Natural killer cell (primary cell): Measurements from ENCODE around the gene ENO3. TPM values are rescaled to one million over a fixed set of nuclear protein-coding genes. Genes with fewer than 3 reads are reported as not detected.

ENCODE experiments used
- ATAC-seq, 3 donors: fragments of 150-1000 bp in 2 of 3; fragments of 200-7000 bp in 1 of 3; cut with Tn5 transposase; 1 replicate in 1 of 3; 2 replicates in 2 of 3; pipeline ENCODE4 v1.10.0; 2021; ENCODE audit warnings: mild to moderate bottlenecking in 2 of 3, moderate library complexity in 2 of 3
- DNase-seq, 2 donors: peaks; one replicate each; pipeline versions ENCODE4 v3.0.0 to v3.0.0-alpha.2; 2013 to 2021; ENCODE audit warnings: mixed read lengths in 1 of 2
- H3K27ac ChIP-seq: one replicate; pipeline ENCODE4 v1.5.1; 2013; ENCODE audit warnings: mild to moderate bottlenecking, low read length
- H3K27me3 ChIP-seq: one replicate; pipeline ENCODE4 v1.6.1; 2013; ENCODE audit warnings: low read length; ENCODE audit not compliant: control insufficient read depth, insufficient read depth
- H3K36me3 ChIP-seq: one replicate; pipeline ENCODE4 v1.6.1; 2013; ENCODE audit warnings: low read length; ENCODE audit not compliant: control insufficient read depth, insufficient read depth
- H3K4me1 ChIP-seq: one replicate; pipeline ENCODE4 v1.6.1; 2013; ENCODE audit warnings: low read length; ENCODE audit not compliant: control insufficient read depth, insufficient read depth
- H3K4me3 ChIP-seq: one replicate; pipeline ENCODE4 v1.5.1; 2013; ENCODE audit warnings: low read length
- H3K9me3 ChIP-seq: one replicate; pipeline ENCODE4 v1.6.1; 2013; ENCODE audit warnings: low read length; ENCODE audit not compliant: control insufficient read depth, insufficient read depth
- H3K27ac Mint-ChIP-seq, 2 donors: one replicate each; pipeline ENCODE4 v1.8.0; 2022; ENCODE audit warnings: mild to moderate bottlenecking in 2 of 2, mixed read lengths in 2 of 2, moderate library complexity in 1 of 2
- H3K27me3 Mint-ChIP-seq, 2 donors: one replicate each; pipeline ENCODE4 v1.8.0; 2022; ENCODE audit warnings: low read depth in 2 of 2, mixed read lengths in 2 of 2
- H3K36me3 Mint-ChIP-seq: one replicate; pipeline ENCODE4 v1.8.0; 2022; ENCODE audit warnings: mixed read lengths
- H3K4me1 Mint-ChIP-seq, 2 donors: one replicate each; pipeline ENCODE4 v1.8.0; 2022; ENCODE audit warnings: mixed read lengths in 2 of 2
- H3K4me3 Mint-ChIP-seq: one replicate; pipeline ENCODE4 v1.8.0; 2022; ENCODE audit warnings: mild to moderate bottlenecking, moderate library complexity, mixed read lengths
- H3K9me3 Mint-ChIP-seq, 2 donors: one replicate each; pipeline ENCODE4 v1.8.0; 2022; ENCODE audit warnings: mixed read lengths in 2 of 2
- WGBS: methylation state at CpG from one replicate; pipeline ENCODE4 v1.1.7; 2013; ENCODE audit warnings: missing lambda C conversion rate; ENCODE audit not compliant: insufficient coverage; 5-methylcytosine and 5-hydroxymethylcytosine counted together
- intact Hi-C: fragments of 100-400 bp; cut with micrococcal nuclease; formaldehyde crosslinking; loops from one replicate; pipeline ENCODE4 v1.14.2; 2022
- total RNA-seq, 4 donors: library from RNA; stranded (reverse); fragments of 120-200 nt in 1 of 4; gene quantifications; one replicate each; pipeline versions ENCODE4 v1.2.3 to v1.2.4, GENCODE V29; 2013 to 2022
- TF ChIP-seq, protein P1 (sequence below): fragments of 200-600 bp; IDR thresholded peaks from one replicate; pipeline ENCODE4 v1.8.0; 2022; ENCODE audit warnings: antibody characterized with exemption

Gene ENO3
- total RNA-seq, 3 donors from 2014 or later (not counting 1 experiment from before 2014, with no cell fraction given): 26.1 to 28.4 (median 26.6) TPM

DNA sequence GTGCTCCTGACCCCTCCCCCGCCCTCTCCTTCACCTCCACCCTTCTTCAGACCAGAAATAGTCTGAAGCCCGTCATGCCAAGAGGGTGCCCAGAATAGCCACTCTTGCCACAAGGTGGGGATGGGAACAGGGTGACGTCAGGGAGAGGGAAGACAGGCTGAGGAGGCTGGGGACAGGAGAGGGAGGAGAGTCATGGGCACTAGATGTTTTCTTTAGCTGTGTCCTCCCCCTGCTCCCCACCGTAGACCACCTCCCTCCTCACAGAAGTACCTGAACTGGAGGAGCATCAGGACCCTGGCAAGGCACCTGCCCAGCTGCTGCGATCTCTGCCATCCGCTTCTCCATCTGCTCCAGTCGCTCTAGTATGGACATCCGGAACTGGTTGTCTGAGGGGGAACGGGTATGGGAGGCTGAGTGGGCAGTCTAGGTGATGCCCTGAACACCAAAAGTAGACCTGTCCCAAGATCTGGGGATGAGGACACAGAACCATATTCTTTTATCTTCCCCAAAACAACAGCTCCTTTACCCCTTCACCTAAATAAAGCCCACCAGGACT, 23.3 kb downstream of the ENO3 start:
- 91% methylated on average over 9 of the region's 9 CpGs for WGBS
- no peak overlapping the region for H3K27ac Mint-ChIP-seq
- no peak for DNase-seq
- no peak overlapping the region for H3K4me3 Mint-ChIP-seq
- H3K9me3 Mint-ChIP-seq: no peaks in the 10 kb centered on the region
- H3K4me1 ChIP-seq: peaks cover 14% of the 10 kb centered on the region
- TF ChIP-seq, protein P1, sequence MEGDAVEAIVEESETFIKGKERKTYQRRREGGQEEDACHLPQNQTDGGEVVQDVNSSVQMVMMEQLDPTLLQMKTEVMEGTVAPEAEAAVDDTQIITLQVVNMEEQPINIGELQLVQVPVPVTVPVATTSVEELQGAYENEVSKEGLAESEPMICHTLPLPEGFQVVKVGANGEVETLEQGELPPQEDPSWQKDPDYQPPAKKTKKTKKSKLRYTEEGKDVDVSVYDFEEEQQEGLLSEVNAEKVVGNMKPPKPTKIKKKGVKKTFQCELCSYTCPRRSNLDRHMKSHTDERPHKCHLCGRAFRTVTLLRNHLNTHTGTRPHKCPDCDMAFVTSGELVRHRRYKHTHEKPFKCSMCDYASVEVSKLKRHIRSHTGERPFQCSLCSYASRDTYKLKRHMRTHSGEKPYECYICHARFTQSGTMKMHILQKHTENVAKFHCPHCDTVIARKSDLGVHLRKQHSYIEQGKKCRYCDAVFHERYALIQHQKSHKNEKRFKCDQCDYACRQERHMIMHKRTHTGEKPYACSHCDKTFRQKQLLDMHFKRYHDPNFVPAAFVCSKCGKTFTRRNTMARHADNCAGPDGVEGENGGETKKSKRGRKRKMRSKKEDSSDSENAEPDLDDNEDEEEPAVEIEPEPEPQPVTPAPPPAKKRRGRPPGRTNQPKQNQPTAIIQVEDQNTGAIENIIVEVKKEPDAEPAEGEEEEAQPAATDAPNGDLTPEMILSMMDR: no peak
- no peaks in the 10 kb centered on the region for H3K27me3 ChIP-seq
- H3K36me3 Mint-ChIP-seq: no peaks in the 10 kb centered on the region
- no peak for ATAC-seq
- no peaks in the 10 kb centered on the region for H3K9me3 ChIP-seq
- no peak overlapping the region for H3K4me3 ChIP-seq
- peaks cover 64% of the 10 kb centered on the region for H3K36me3 ChIP-seq
- H3K27me3 Mint-ChIP-seq: no peaks in the 10 kb centered on the region
- intact Hi-C loops: no loop called here
- H3K27ac ChIP-seq: no peak overlapping the region
- peaks cover 0 to 14% of the 10 kb centered on the region in 2 donors for H3K4me1 Mint-ChIP-seq

DNA sequence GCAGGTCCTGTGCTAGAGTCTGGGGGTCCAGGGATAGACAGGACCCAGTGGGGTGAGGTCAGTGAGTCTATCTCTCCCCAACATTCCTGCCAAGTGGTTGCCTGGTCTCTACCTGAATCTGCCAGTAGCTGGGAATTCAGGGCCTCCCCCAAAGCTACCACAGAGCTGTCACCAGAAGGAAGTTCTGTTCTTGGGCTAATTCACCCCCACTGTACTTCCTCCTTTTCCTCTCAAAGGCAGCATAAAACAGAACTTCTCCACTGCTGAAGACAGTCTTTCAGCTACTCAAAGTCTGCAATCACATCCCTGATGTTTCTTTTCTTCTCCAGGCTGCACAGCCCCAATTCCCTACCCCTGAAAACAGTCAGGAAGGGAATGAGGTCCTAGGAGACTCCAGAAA, 27.8 kb downstream of the ENO3 start:
- H3K9me3 Mint-ChIP-seq: no peaks in the 10 kb centered on the region
- no peaks in the 10 kb centered on the region for H3K27me3 Mint-ChIP-seq
- no peak overlapping the region for H3K4me3 Mint-ChIP-seq
- Histone ChIP-seq H3K27me3 (no peaks in the 10 kb centered on the region), H3K4me3 (no peak overlapping the region), H3K27ac (no peak overlapping the region), H3K9me3 (no peaks in the 10 kb centered on the region), H3K36me3 (peaks cover 54% of the 10 kb centered on the region), H3K4me1 (peaks cover 24% of the 10 kb centered on the region)
- intact Hi-C loops: no loop called here
- no peak overlapping the region for H3K27ac Mint-ChIP-seq
- H3K36me3 Mint-ChIP-seq: peaks cover 6% of the 10 kb centered on the region
- no peak for ATAC-seq
- TF ChIP-seq, protein P1: no peak
- DNase-seq: no peak
- peaks cover 8 to 31% of the 10 kb centered on the region in 2 donors for H3K4me1 Mint-ChIP-seq

DNA sequence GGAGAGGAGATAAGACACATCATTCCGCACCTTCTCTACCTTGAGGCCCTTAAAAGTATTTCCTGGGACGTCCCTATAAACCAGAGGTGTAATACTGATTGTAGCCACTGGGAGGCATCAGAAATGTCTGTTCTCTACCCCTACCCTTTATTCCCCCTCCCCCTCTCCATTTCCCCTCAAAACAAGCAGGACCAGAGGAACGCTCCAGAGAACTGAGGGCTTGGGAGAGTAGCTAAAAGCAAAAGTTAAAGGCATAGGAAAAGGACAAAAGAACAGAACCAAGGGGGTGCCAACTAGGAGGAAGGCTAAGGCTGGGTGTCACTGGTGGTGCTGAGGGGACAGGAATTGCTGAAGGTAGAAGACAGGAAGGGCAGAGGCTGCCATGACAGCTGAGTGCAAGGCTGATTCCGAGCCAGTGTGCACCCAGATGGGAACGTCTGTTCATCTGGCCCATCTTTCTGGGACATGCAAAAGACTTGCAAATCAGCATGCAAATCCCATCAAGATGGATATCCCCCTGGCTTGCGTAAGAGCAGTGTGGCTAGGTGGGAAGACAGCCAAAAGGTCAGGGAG, 29.8 kb downstream of the ENO3 start:
- intact Hi-C loops: loop anchor here (1.0 kb wide), 1 partner anchor 82 kb away; no protein-coding TSS in a partner anchor
- H3K36me3 Mint-ChIP-seq: peaks cover 6% of the 10 kb centered on the region
- WGBS: 43% methylated on average over 4 of the region's 6 CpGs
- peak; percentile 70 to 92 (median 83) for ATAC-seq
- no peak overlapping the region for H3K27ac ChIP-seq
- H3K9me3 Mint-ChIP-seq: no peaks in the 10 kb centered on the region
- H3K9me3 ChIP-seq: no peaks in the 10 kb centered on the region
- TF ChIP-seq, protein P1: peak; percentile 80
- peaks cover 45% of the 10 kb centered on the region for H3K36me3 ChIP-seq
- H3K27me3 ChIP-seq: no peaks in the 10 kb centered on the region
- H3K27me3 Mint-ChIP-seq: no peaks in the 10 kb centered on the region
- H3K27ac Mint-ChIP-seq: peak overlapping the region; percentile 33 to 50
- H3K4me3 ChIP-seq: no peak overlapping the region
- H3K4me1 ChIP-seq: peaks cover 26% of the 10 kb centered on the region
- peak in 1 of 2 donors; percentile 85 for DNase-seq
- H3K4me1 Mint-ChIP-seq: peaks cover 9 to 19% of the 10 kb centered on the region in 2 donors
- H3K4me3 Mint-ChIP-seq: no peak overlapping the region

GRCh38 chr17:4982305-4982704, 31.4 kb downstream of the ENO3 start:
- Histone ChIP-seq H3K4me3 (no peak overlapping the region), H3K9me3 (no peaks in the 10 kb centered on the region), H3K27me3 (no peaks in the 10 kb centered on the region), H3K27ac (no peak overlapping the region), H3K36me3 (peaks cover 36% of the 10 kb centered on the region), H3K4me1 (peaks cover 40% of the 10 kb centered on the region)
- Mint-ChIP-seq H3K36me3 (peaks cover 6% of the 10 kb centered on the region), H3K9me3 (no peaks in the 10 kb centered on the region), H3K27me3 (no peaks in the 10 kb centered on the region), H3K27ac (peak overlapping the region in 1 of 2 donors; percentile 37), H3K4me3 (no peak overlapping the region), H3K4me1 (peaks cover 18 to 33% of the 10 kb centered on the region in 2 donors)
- ATAC-seq: no peak
- intact Hi-C loops: no loop called here
- 84% methylated on average over 5 of the region's 5 CpGs for WGBS
- TF ChIP-seq, protein P1: no peak
- DNase-seq: no peak
